LNCaP clone FGC (cell line): ENCODE results near the gene EFCAB13.

Experiments used
- DNase-seq: peaks from one replicate; pipeline ENCODE4 v3.0.0-alpha.2; 2011; ENCODE audit warnings: low read depth
- H3K4me3 ChIP-seq: 2 replicates; pipeline ENCODE4 v1.5.1; 2011; ENCODE audit warnings: mild to moderate bottlenecking, low read depth, low read length, control low read depth
- TF ChIP-seq, protein P1 (sequence below): IDR thresholded peaks from 2 replicates; pipeline ENCODE4 v1.5.1; 2012; ENCODE audit warnings: mild to moderate bottlenecking; ENCODE audit not compliant: control insufficient read depth, insufficient read depth; ENCODE audit errors: extremely low read depth

EFCAB13 gene, protein sequence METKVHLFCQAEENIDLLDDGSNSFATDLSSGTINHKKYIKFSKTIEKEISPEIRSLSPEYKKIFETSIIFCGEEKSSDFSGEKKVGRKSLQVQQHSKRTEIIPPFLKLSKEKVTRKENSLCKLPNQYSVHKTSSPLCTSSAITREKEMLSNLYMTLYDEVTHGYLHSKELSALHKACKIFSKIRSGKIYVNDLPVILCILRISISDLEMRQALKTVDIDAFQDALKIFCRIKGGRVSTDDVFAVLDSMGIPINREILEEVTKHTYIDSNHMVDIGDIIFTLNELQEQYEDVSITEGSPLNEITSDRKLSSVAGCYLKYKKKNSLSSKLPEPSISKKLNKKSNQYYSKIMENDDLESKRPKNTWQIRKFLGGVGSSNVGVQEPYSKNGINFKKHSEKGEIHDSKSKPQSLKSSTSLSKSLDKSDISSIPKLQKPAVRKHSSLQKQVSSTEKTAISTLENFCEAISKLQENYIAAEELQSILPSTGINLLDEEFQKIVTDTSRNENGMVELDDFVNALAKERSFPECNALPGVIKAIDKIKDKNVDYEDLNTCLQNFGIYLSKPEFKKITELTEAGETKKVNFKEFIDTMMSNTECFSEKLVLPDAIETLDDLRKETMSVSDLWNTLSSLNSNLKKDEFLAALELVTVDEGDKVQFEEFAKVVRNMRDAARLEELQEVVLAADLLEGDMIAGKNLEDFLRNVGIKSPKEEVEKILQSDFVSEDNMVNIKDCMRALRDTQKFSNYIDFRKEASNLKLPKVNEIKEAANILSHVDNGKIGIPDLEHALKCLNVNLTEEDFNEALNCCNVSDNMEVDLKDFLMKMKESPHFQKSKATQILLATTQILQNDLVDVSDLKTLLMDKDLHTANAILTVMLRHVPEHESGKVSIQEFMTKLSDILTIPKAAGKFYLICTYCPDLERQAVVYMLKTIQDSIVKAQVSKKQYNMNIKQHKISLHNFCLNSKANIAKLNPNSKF

DNA sequence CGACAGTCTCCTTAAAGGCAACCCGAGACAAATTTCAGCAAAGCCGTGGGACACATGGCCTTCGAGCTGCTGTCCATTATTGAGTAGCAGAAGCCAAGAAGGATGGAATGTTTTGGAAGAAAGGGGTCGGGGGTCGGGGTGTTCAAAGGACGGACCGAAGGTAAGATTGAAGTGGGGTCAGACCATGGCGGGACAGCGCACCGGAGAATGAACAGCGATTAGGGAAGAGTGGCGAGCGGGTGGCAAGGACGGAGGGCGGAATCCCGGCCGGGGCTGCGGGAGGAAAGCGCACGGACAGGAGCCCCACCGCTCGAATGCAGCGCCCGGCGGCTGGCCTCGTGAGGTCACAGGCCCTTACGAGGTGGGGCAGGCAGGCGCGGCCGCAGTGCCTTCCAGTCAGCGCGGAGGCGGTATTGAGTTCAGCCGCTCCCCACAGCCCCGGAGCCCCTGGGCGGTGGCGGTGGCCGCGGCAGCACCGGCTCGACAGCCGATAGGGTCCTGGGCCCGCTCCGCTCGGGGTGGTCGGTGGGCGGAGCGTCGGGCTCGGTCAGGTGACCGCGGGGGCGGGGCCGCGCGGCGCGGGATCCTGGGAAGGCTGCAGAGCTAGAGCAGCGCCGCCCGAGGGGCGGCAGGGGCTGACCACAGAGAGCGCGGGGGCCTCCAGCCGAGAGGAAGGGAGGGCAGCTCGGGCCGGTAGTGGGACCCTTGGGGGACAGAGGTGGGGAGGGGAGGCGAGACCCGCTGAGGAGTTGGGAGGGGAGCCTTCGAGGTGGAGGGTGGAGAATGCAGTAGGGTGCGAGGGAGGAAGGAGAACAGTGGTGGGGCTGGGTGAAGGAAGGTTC lies at the start of gene EFCAB13:
Gene EFCAB13 (plus strand): TSS at position 574 of the 842 bp plus-strand sequence. CDS start 4,399 bp downstream, outside the sequence.
- peak within 1 kb of the TSS; percentile 51 for H3K4me3 ChIP-seq
- DNase-seq, result no peak

DNA sequence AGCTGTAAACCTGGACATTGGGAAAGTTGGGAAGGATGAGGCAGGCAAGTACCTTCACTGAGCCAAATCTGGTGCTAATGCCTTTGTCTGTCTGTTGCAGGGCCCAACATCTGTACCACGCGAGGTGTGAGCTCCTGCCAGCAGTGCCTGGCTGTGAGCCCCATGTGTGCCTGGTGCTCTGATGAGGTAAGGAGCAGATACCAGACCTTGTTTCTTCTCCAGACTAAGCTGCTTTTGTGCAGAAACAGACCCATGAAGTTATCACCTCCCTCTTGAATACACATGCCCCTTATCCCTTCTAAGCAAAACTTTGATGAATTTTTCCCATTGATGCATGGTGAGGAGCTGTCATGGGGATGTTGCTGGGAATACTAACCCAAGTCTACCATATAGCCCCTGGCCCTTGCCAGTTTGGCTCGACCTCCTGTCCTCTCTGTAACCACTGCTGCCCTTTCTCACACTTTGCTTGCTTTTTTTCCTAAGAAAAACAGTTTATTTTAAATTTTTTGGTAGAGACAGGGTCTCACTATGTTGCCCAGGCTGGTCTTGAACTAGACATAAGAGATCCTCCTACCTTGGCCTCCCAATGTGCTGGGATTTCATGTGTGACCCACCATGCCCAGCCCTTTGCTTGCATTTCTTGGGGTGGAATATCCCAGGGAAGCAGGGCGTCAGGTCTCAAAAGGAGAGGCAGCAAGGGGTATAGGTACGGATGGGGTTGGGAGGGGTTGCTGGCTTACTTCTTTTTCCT lies 49.3 kb upstream of the EFCAB13 start:
- DNase-seq, result no peak
- TF ChIP-seq, protein P1, sequence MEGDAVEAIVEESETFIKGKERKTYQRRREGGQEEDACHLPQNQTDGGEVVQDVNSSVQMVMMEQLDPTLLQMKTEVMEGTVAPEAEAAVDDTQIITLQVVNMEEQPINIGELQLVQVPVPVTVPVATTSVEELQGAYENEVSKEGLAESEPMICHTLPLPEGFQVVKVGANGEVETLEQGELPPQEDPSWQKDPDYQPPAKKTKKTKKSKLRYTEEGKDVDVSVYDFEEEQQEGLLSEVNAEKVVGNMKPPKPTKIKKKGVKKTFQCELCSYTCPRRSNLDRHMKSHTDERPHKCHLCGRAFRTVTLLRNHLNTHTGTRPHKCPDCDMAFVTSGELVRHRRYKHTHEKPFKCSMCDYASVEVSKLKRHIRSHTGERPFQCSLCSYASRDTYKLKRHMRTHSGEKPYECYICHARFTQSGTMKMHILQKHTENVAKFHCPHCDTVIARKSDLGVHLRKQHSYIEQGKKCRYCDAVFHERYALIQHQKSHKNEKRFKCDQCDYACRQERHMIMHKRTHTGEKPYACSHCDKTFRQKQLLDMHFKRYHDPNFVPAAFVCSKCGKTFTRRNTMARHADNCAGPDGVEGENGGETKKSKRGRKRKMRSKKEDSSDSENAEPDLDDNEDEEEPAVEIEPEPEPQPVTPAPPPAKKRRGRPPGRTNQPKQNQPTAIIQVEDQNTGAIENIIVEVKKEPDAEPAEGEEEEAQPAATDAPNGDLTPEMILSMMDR, result no peak

More for the DNA sequence above, at the start of gene EFCAB13:
- TF ChIP-seq, protein P1, result no peak

DNA sequence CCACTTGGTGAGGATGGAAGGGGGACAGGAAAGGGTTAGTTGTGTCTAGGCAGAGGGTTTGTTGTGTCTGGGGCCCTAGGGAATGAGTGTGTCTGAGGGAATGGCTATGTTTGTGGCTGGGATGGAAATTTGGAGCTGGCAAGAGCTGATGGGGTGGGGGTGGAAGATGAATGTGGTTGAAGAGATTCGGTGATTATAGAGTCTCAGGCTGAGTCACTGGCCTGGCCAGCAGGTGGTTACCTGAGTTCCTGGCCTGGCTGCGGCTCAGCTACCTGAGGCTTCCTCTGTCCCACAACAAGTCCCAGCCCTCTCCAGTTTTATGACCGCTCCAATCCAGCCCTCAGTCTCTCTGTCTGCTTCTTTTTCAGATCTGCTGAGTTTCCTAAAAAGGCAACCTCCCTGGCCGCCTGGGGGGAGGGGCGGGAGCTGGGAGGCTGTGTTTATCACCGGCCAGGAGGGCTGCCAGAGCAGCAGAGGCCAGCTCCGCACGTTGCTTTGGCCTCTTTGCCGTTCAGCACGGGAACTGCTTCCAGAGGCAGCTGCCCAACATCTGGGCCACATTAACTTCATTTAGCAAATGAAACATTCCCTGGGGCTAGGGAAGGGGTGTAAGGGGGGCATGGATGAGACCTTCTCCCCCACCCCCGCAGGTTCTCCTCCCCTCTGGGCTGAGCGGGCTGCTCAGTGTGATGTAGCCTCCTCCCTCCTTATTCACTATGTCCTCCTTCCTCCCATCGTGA lies 48.3 kb upstream of the EFCAB13 start:
- no peak overlapping the region for H3K4me3 ChIP-seq
- DNase-seq, result no peak
- TF ChIP-seq, protein P1, result no peak

More for the DNA sequence above, 49.3 kb upstream of the EFCAB13 start:
- no peak overlapping the region for H3K4me3 ChIP-seq

DNA sequence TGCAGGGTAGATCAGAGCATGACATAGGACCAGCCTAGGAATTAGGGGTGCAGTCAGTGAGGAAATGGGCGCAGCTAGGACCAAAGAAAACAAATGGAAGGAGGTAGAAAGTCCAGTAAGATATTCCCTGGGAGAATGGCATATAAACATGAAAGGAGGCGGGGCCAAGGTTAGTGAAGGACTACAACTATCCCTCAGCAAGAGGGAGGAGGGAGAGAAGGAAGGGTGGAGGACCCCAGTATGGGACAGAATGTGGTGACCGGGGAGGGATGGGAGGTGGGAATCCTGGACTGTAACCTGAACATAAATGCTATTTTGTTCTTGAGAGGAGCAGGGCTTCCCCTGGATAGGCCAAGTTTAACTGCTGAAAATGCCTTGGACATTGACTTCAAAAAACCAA lies 47.3 kb upstream of the EFCAB13 start:
- TF ChIP-seq, protein P1, result no peak
- H3K4me3 ChIP-seq, result no peak overlapping the region
- DNase-seq, result no peak

DNA sequence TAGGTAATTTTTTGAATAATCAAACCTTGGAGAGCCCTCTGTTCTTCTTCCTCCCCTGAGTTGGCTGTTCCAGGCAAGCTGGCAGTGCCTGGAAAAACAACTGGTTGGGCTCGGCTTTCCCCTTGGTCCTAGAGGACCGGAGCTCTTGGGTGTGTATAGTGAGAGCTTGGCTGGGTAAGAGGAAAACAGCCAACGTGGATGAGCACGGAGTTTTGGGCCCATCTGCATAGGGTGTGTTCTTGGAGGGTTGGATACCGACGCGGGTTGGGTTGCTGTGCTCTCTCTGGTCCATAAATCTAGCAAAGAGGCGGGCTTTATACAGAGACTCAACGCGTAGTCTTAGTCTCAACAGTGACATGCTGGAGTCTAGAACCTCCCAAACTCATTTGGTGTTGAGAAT lies 46.9 kb upstream of the EFCAB13 start:
- DNase-seq, result no peak
- TF ChIP-seq, protein P1, result no peak
- H3K4me3 ChIP-seq, result no peak overlapping the region
